Measurements from ENCODE around the gene ZP1. TPM values are rescaled to one million over a fixed set of nuclear protein-coding genes. Genes with fewer than 3 reads are reported as not detected.

Gene ZP1
- total RNA-seq, 4 donors from 2014 or later = not detected

- Histone ChIP-seq H3K4me3 (no peak overlapping the region), H3K27ac (no peak overlapping the region), H3K4me1 (no peaks in the 10 kb centered on the region), H3K27me3 (no peaks in the 10 kb centered on the region), H3K9me3 (no peaks in the 10 kb centered on the region), H3K36me3 (no peaks in the 10 kb centered on the region)
- no peak for DNase-seq
- TF ChIP-seq POLR2A (IDR thresholded peaks at IDR 0.05) = no peak
- TF ChIP-seq, protein P1, sequence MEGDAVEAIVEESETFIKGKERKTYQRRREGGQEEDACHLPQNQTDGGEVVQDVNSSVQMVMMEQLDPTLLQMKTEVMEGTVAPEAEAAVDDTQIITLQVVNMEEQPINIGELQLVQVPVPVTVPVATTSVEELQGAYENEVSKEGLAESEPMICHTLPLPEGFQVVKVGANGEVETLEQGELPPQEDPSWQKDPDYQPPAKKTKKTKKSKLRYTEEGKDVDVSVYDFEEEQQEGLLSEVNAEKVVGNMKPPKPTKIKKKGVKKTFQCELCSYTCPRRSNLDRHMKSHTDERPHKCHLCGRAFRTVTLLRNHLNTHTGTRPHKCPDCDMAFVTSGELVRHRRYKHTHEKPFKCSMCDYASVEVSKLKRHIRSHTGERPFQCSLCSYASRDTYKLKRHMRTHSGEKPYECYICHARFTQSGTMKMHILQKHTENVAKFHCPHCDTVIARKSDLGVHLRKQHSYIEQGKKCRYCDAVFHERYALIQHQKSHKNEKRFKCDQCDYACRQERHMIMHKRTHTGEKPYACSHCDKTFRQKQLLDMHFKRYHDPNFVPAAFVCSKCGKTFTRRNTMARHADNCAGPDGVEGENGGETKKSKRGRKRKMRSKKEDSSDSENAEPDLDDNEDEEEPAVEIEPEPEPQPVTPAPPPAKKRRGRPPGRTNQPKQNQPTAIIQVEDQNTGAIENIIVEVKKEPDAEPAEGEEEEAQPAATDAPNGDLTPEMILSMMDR (IDR thresholded peaks at IDR 0.05) = no peak
- WGBS, 2 donors = 76 to 80% methylated on average over 16 of the region's 16 CpGs
- intact Hi-C loops (cut with DNase I) = no loop called here
Measured at GRCh38 chr11:60863550-60864521, 3.5 kb upstream of the ZP1 start.

DNA sequence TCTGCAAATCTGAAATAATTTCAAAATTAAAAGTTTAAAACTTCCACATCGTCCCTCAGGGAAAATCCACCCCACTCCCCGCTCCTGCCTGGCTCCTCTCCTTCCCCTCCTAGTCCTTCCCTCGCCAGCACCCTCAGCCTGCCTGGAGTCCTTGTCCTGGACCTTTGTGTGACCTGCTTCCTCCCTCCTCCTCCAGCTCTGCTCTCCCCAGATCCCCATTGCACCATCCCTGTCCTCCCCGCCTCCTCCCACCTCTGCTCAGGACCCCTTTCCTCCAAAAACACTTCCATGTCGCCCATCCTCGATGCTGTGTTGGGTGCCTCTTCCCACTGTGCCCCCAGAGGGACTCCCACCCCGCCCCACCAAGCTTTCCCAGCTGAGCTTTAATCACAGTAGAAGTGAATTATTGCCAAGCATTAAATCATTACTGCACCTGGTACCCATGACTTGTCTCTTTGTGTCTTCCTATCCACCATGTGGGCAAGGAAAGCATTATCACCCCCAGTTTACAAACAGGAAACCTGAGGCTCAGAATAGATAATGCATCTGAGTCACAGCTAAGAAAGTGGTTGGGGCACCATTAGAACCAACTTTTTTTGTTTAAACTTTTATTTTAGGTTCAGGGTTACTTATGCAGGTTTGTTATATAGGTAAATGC lies 2.4 kb upstream of the ZP1 start:
- intact Hi-C loops (cut with DNase I) = no loop called here
- H3K4me3 ChIP-seq = no peak overlapping the region
- no peaks in the 10 kb centered on the region for H3K27me3 ChIP-seq
- no peak overlapping the region for H3K27ac ChIP-seq
- WGBS, 2 donors = 73 to 75% methylated on average over 7 of the region's 7 CpGs
- DNase-seq = no peak
- no peaks in the 10 kb centered on the region for H3K4me1 ChIP-seq
- no peak for TF ChIP-seq POLR2A (IDR thresholded peaks at IDR 0.05)
- TF ChIP-seq, protein P1 (IDR thresholded peaks at IDR 0.05) = no peak
- H3K9me3 ChIP-seq = no peaks in the 10 kb centered on the region
- H3K36me3 ChIP-seq = no peaks in the 10 kb centered on the region

DNA sequence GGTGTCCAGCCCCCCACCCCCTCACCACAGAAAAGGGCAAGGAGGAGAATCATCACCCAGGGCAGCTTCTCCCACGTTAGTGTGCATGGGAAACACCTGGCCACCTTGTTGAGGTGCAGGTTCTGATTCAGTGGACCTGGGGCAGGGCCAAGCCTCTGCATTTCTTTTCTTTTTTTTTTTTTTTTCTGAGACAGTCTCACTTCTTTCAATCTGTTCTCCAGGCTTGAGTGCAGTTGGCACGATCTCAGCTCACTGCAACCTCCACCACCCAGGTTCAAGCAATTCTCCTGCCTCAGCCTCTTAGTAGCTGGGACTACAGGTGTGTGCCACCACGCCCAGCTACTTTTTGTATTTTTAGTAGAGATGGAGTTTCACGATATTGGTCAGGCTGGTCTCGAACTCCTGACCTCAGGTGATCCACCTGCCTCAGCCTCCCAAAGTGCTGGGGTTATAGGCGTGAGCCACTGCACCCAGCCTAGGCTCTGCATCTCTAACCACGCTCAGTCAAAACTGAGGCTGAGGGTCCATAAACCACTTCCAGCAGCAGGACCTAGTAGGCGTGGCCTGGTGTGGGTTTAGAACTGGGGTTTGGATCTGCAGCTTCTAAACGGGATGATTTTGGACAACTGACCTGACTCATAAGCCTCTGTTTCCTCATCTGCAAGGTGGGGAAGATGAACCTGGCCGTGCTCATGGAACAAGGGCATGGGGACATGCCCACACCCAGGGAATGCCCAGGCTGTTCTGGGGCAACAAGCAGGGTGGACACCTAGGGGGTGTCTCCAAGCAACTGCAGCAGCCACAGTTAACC lies 734 bp downstream of the ZP1 start:
- TF ChIP-seq, protein P1 (IDR thresholded peaks at IDR 0.05) = no peak
- no peak for TF ChIP-seq POLR2A (IDR thresholded peaks at IDR 0.05)

DNA sequence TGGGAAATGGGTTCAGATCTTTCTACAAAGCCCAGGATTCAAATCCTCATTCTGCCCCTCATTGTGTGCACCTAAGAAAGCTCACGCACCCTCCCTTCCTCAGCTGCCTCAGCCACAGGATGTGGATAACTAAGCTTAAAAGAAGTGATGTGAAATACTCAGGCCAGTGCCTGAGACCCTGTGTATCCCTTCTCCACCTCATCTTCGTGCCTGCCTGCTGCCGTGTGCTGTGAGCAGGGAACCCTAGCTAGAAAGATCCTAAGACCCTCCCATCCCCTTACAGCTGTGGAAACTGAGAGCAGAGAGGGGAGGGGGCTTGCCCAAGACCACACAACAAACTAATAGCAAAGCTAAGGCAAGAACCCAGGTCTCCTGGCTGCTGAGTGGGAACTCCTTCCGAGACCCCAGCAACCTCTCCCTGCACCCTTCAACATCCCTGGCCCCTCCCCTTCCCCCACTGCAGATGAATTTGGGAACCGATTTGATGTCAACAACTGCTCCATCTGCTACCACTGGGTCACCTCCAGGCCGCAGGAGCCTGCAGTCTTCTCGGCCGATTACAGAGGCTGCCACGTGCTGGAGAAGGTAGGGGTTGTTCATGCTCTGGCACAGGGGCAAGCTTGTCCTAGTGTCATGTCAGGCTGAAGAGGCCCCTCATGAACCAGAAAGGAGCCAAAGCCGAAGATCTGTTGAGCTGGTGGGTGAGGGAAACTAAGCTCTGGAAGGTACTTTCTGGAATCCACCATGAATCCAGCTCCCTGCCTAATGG lies 1.5 kb downstream of the ZP1 start:
- no peak for DNase-seq
- Histone ChIP-seq H3K4me3 (no peak overlapping the region), H3K9me3 (no peaks in the 10 kb centered on the region), H3K4me1 (peaks cover 7 to 24% (median 8%) of the 10 kb centered on the region in 3 donors), H3K36me3 (no peaks in the 10 kb centered on the region), H3K27me3 (no peaks in the 10 kb centered on the region), H3K27ac (no peak overlapping the region)
- intact Hi-C loops (cut with DNase I) = no loop called here
- TF ChIP-seq, protein P1 (IDR thresholded peaks at IDR 0.05) = no peak
- TF ChIP-seq POLR2A (IDR thresholded peaks at IDR 0.05) = no peak
- 80 to 89% methylated on average over 2 to 8 of the region's 10 CpGs for WGBS, 2 donors

More for the DNA sequence above, 734 bp downstream of the ZP1 start:
- intact Hi-C loops (cut with DNase I) = no loop called here
- Histone ChIP-seq H3K27ac (no peak overlapping the region), H3K4me1 (peaks cover 7 to 21% (median 8%) of the 10 kb centered on the region in 3 donors), H3K4me3 (no peak overlapping the region), H3K9me3 (no peaks in the 10 kb centered on the region), H3K36me3 (no peaks in the 10 kb centered on the region), H3K27me3 (no peaks in the 10 kb centered on the region)
- DNase-seq = no peak
- WGBS, 2 donors = 73 to 88% methylated on average over 9 of the region's 10 CpGs
